Left ventricle myocardium inferior (tissue), 1 donor: Measurements from ENCODE around the gene SMIM45.
A peak's percentile ranks its signal among the peaks of the same experiment; 100 is the strongest.
"Not testable (repeated sequence)": the region's sequence is repeated elsewhere in the genome, so short reads cannot be mapped to it uniquely, and the experiment has no call there.

Experiments used
- DNase-seq: peaks from one replicate; pipeline ENCODE4 v3.0.0-alpha.2; 2020
- H3K27ac ChIP-seq: fragments of 200-600 bp; replicated peaks from 2 replicates; pipeline ENCODE4 v1.8.0; 2021
- H3K27me3 ChIP-seq: fragments of 200-600 bp; 2 replicates; pipeline ENCODE4 v1.8.0; 2021; ENCODE audit warnings: low read depth
- H3K36me3 ChIP-seq: fragments of 200-600 bp; 2 replicates; pipeline ENCODE4 v1.8.0; 2021
- H3K4me1 ChIP-seq: fragments of 200-600 bp; 2 replicates; pipeline ENCODE4 v1.8.0; 2021
- H3K4me3 ChIP-seq: fragments of 200-600 bp; 2 replicates; pipeline ENCODE4 v1.8.0; 2021; ENCODE audit warnings: mild to moderate bottlenecking, moderate library complexity
- H3K9me3 ChIP-seq: fragments of 200-600 bp; replicated peaks from 2 replicates; pipeline ENCODE4 v1.8.0; 2021
- intact Hi-C: fragments of 100-400 bp; cut with micrococcal nuclease; formaldehyde crosslinking; loops from one replicate; pipeline ENCODE4 v1.11.0; 2022
- TF ChIP-seq, protein P1 (sequence below): fragments of 200-600 bp; IDR thresholded peaks from 2 replicates; pipeline ENCODE4 v1.8.0; 2021; ENCODE audit warnings: antibody characterized with exemption, mild to moderate bottlenecking, borderline replicate concordance
- donor health status: DM: no; HTN: yes; CAD: no; lungs with severe emphysema.

The SMIM45 gene

DNA sequence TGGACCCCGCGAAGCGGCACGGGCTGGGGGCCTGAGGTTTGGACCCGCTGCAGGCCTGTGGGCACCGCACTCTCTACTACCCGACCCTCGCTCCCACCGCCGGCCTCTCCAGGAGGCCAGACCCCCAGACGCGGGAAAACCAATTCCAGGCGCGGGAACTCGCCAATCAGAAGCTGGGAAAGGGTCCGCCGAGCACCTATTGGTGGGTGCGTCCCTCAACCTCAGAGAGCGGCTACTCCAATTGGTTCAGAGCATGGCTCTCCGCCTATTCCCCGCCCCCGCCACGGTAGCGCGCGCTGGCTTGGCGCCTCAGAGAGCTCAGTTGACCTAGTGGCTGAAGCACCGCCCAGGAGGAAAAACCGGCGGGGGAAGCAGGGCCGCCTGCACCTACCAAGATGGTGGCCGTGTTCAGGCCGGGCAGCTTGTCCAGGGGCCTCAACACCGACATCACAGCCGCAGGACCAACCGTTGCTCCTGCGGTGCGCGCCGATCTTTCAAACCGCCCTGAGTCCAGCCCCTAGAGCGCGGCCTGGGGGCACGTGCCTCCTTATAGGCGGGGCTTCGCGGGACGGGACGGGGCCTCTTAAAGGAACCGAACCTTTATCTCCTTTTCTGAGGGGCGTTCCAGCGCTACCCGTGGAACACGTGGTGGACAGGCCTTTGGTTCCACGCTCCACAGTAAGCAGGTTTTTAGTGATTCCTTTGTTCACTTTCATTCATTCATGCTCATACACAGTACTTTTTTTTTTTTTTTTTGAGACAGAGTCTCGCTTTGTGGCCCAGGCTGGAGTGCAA lies 5.1 kb upstream of the SMIM45 start, which contains the start of gene CENPM:
TSS of gene CENPM (minus strand) at position 524 of the 795 bp plus-strand sequence. CDS start at position 448, 76 bp downstream.
- H3K4me1 ChIP-seq, result peaks cover 18% of the 10 kb centered on the region
- peak within 1 kb of the TSS; percentile 59 for H3K27ac ChIP-seq
- H3K9me3 ChIP-seq, result no peaks in the 10 kb centered on the region
- DNase-seq, result peak; percentile 92
- TF ChIP-seq, protein P1, sequence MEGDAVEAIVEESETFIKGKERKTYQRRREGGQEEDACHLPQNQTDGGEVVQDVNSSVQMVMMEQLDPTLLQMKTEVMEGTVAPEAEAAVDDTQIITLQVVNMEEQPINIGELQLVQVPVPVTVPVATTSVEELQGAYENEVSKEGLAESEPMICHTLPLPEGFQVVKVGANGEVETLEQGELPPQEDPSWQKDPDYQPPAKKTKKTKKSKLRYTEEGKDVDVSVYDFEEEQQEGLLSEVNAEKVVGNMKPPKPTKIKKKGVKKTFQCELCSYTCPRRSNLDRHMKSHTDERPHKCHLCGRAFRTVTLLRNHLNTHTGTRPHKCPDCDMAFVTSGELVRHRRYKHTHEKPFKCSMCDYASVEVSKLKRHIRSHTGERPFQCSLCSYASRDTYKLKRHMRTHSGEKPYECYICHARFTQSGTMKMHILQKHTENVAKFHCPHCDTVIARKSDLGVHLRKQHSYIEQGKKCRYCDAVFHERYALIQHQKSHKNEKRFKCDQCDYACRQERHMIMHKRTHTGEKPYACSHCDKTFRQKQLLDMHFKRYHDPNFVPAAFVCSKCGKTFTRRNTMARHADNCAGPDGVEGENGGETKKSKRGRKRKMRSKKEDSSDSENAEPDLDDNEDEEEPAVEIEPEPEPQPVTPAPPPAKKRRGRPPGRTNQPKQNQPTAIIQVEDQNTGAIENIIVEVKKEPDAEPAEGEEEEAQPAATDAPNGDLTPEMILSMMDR, result no peak
- H3K36me3 ChIP-seq, result no peaks in the 10 kb centered on the region
- peaks cover 12% of the 10 kb centered on the region for H3K27me3 ChIP-seq
- H3K4me3 ChIP-seq, result peak within 1 kb of the TSS; percentile 87
- intact Hi-C loops, result no loop called here

DNA sequence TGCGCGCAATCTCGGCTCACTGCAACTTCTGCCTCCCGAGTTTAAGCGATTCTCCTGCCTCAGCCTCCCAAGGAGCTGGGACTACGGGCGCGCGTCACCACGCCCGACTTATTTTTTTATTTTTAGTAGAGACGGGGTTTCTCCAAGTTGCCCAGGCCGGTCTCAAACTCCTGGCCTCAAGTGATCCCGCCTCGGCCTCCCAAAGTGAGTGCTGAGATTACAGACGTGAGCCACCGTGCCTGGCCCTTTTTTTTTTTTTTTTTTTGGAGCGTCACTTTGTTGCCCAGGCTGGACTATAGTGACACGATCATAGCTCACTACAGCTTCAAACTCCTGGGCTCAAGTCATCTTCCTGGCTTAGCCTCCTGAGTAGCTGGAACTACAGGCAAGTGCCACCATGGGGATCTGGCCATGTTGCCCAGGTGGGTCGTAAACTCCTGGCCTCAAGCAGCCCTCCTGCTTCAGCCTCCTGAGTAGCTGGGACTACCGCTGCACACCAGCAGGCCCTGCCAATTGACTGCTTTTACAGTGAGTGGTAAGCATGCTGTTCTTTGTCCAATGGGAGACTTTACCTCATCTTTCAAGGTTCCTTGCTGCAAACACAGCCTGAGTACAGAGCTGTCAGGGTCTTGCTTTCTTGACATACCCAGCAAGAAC lies 4.4 kb upstream of the SMIM45 start:
- TF ChIP-seq, protein P1, result no peak
- Histone ChIP-seq H3K4me3 (peak overlapping the region; percentile 87), H3K27me3 (peaks cover 18% of the 10 kb centered on the region), H3K27ac (peak overlapping the region; percentile 59), H3K4me1 (peaks cover 18% of the 10 kb centered on the region), H3K36me3 (no peaks in the 10 kb centered on the region), H3K9me3 (no peaks in the 10 kb centered on the region)
- intact Hi-C loops, result no loop called here
- no peak for DNase-seq

DNA sequence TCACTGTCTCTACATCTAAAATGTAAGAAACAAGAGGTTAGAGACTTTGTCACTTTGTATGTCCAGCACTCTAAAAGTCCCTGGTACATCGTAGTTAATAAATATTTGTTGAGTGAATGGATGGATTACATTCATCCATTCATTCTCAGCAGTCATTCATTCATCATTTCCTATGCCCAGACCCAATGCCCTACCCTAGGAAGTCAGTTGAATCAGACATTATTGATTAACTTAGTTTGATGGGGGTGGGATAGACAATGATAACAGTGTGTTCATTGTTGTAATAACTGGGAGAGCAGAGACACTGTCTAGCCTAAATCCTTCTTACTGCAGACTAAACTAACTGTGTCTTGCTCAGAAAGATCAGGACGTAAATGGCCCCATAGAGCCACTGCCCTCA lies 3.8 kb upstream of the SMIM45 start:
- intact Hi-C loops, result no loop called here
- H3K27me3 ChIP-seq, result peaks cover 19% of the 10 kb centered on the region
- H3K4me1 ChIP-seq, result peaks cover 18% of the 10 kb centered on the region
- no peak overlapping the region for H3K27ac ChIP-seq
- DNase-seq, result no peak
- TF ChIP-seq, protein P1, result no peak
- no peaks in the 10 kb centered on the region for H3K9me3 ChIP-seq
- H3K36me3 ChIP-seq, result no peaks in the 10 kb centered on the region
- no peak overlapping the region for H3K4me3 ChIP-seq

DNA sequence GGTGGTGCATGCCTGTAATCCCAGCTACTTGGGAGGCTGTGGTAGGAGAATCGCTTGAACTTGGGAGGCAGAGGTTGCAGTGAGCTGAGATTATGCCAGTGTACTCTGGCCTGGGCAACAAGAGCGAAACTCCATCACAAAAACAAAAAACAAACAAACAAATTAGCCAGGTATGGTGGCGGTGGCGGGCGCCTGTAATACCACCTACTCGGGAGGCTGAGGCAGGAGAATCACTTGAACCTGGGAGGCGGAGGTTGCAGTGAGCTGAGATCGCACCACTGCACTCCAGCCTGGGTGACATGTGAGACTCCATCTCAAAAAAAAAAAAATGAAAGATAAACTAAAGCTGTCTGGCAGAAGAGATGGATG lies 3.0 kb upstream of the SMIM45 start:
- intact Hi-C loops, H3K9me3 ChIP-seq, DNase-seq, H3K4me3 ChIP-seq, H3K36me3 ChIP-seq, H3K27ac ChIP-seq: not testable (repeated sequence)
- Histone ChIP-seq H3K27me3 (peaks cover 22% of the 10 kb centered on the region), H3K4me1 (peaks cover 18% of the 10 kb centered on the region)

DNA sequence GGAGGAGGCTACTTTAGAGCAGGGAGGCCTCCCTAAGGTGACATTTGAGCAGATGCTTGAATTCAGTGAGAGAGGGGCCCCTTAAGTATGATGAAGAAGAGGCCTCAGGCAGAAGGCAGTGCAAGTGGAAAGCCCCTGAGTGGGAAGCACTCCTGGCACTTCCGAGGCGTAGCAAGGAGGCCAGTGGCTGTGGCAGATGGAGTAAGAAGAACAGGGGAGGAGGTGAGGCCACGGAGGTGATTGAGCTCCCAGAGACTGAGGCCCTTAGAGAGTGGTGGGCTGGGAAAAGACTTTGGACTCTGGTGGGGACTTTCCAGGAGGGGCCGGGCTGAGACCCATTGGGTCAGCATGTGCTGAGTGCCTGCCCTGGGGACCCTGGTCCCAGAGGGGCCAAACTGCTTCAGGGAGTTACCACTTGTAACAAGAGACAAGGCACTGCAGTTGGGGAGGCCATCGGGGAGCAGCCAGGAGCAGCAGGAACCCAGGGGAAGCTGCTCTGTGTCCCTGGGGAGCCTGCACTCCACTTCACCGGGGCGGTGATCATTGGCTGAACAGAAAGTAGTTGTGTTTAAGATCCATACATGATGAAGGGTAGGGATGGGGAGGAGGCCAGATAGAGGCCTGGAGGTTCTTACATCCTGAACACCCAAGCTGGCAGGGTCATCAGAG lies 2.5 kb upstream of the SMIM45 start:
- no peaks in the 10 kb centered on the region for H3K9me3 ChIP-seq
- H3K27ac ChIP-seq, result no peak overlapping the region
- no peaks in the 10 kb centered on the region for H3K36me3 ChIP-seq
- peaks cover 18% of the 10 kb centered on the region for H3K4me1 ChIP-seq
- DNase-seq, result no peak
- peaks cover 26% of the 10 kb centered on the region for H3K27me3 ChIP-seq
- H3K4me3 ChIP-seq, result no peak overlapping the region
- TF ChIP-seq, protein P1, result no peak
- intact Hi-C loops, result no loop called here

DNA sequence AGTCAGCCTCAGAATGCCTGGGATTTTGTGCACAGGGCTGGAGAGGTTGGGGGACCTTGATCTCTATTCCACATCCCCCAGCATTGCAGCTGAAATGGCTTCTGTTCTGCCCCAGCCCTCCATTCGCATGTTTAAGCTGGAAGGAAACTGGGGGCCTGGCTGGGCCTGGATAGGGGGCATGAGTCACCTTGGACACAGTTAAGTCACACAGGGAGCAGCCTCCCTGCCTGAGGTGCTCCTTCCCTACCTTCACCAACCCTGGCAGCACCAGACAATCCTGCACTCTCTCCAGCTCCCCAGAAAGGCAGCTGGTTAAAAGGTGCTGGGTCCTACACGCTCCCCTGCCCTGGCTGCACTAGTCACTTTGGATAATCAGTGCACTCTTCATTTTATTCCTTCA lies 763 bp downstream of the SMIM45 start:
- no peak for DNase-seq
- Histone ChIP-seq H3K4me3 (no peak overlapping the region), H3K27me3 (peaks cover 39% of the 10 kb centered on the region), H3K27ac (no peak overlapping the region), H3K9me3 (no peaks in the 10 kb centered on the region), H3K4me1 (peaks cover 4% of the 10 kb centered on the region), H3K36me3 (no peaks in the 10 kb centered on the region)
- TF ChIP-seq, protein P1, result no peak
- intact Hi-C loops, result no loop called here
